Liver (tissue), 9 donors: ENCODE results near the gene KRT86. TPM values are rescaled to one million over a fixed set of nuclear protein-coding genes. Genes with fewer than 3 reads are reported as not detected.

Experiments used
- DNase-seq: peaks from one replicate; pipeline ENCODE4 v3.0.0-alpha.2; 2017; ENCODE audit warnings: low spot score
- H3K27ac ChIP-seq, 2 donors: one replicate each; pipeline ENCODE4 v1.7.0; 2013; ENCODE audit warnings: inconsistent platforms in 2 of 2, low read length in 2 of 2, control low read depth in 1 of 2, low read depth in 1 of 2, mild to moderate bottlenecking in 1 of 2
- H3K27me3 ChIP-seq, 4 donors: one replicate each; pipeline versions ENCODE4 v1.6.1 to v1.7.0; 2013; ENCODE audit warnings: low read length in 3 of 4, inconsistent platforms in 1 of 4, mild to moderate bottlenecking in 1 of 4, moderate library complexity in 1 of 4; ENCODE audit not compliant: control insufficient read depth in 4 of 4, insufficient read depth in 4 of 4
- H3K36me3 ChIP-seq, 4 donors: one replicate each; pipeline versions ENCODE4 v1.6.1 to v1.7.0; 2013; ENCODE audit warnings: low read length in 3 of 4, mild to moderate bottlenecking in 3 of 4, low read depth in 1 of 4, moderate library complexity in 1 of 4; ENCODE audit not compliant: control insufficient read depth in 4 of 4, insufficient read depth in 3 of 4
- H3K4me1 ChIP-seq, 4 donors: one replicate each; pipeline versions ENCODE4 v1.6.1 to v1.7.0; 2013; ENCODE audit warnings: low read length in 3 of 4, mild to moderate bottlenecking in 3 of 4, moderate library complexity in 1 of 4; ENCODE audit not compliant: control insufficient read depth in 4 of 4, insufficient read depth in 4 of 4
- H3K4me3 ChIP-seq, 3 donors: one replicate each; pipeline versions ENCODE4 v1.6.1 to v1.7.0; 2013; ENCODE audit warnings: low read length in 3 of 3, control low read depth in 1 of 3, low read depth in 1 of 3, mild to moderate bottlenecking in 1 of 3
- H3K9ac ChIP-seq, 2 donors: one replicate each; pipeline ENCODE4 v1.7.0; 2013; ENCODE audit warnings: low read length in 2 of 2, mild to moderate bottlenecking in 2 of 2, moderate library complexity in 2 of 2, control low read depth in 1 of 2, low read depth in 1 of 2
- H3K9me3 ChIP-seq, 4 donors: one replicate each; pipeline versions ENCODE4 v1.6.1 to v1.7.0; 2013; ENCODE audit warnings: low read length in 3 of 4; ENCODE audit not compliant: control insufficient read depth in 4 of 4
- ATF3 ChIP-seq: IDR thresholded peaks from 2 replicates; pipeline ENCODE4 v1.6.1; 2016; ENCODE audit warnings: antibody characterized with exemption
- CTCF ChIP-seq: fragments of 150-350 bp; IDR thresholded peaks from 2 replicates; pipeline ENCODE4 v1.5.1; 2017; ENCODE audit warnings: improper control_type of control experiment, low read depth, low read length; ENCODE audit not compliant: missing input control
- EGR1 ChIP-seq, 2 donors: IDR thresholded peaks; 2 replicates each; pipeline ENCODE4 v1.6.1; 2016 to 2018; ENCODE audit warnings: antibody characterized with exemption in 2 of 2, low read depth in 2 of 2
- FOXA1 ChIP-seq: IDR thresholded peaks from 2 replicates; pipeline ENCODE4 v1.6.1; 2016; ENCODE audit warnings: antibody characterized with exemption
- GABPA ChIP-seq, 2 donors: IDR thresholded peaks in 1 of 2; conservative IDR thresholded peaks in 1 of 2; 2 replicates each; pipeline ENCODE4 v1.6.1; 2016; ENCODE audit warnings: antibody characterized with exemption in 2 of 2, mild to moderate bottlenecking in 1 of 2, moderate library complexity in 1 of 2
- HNF4A ChIP-seq, 2 donors: conservative IDR thresholded peaks; 2 replicates each; pipeline ENCODE4 v1.6.1; 2016; ENCODE audit warnings: antibody characterized with exemption in 2 of 2, mild to moderate bottlenecking in 2 of 2
- HNF4G ChIP-seq: IDR thresholded peaks from 2 replicates; pipeline ENCODE4 v1.6.1; 2016; ENCODE audit warnings: antibody characterized with exemption
- JUND ChIP-seq, 2 donors: IDR thresholded peaks; 2 replicates each; pipeline ENCODE4 v1.6.1; 2016; ENCODE audit warnings: antibody characterized with exemption in 2 of 2
- RAD21 ChIP-seq, 2 donors: IDR thresholded peaks; 2 replicates each; pipeline ENCODE4 v1.6.1; 2016; ENCODE audit warnings: antibody characterized with exemption in 2 of 2, mild to moderate bottlenecking in 2 of 2
- RXRA ChIP-seq, 2 donors: IDR thresholded peaks; 2 replicates each; pipeline ENCODE4 v1.6.1; 2017 to 2018; ENCODE audit warnings: antibody characterized with exemption in 2 of 2, mild to moderate bottlenecking in 1 of 2
- SP1 ChIP-seq: IDR thresholded peaks from 2 replicates; pipeline ENCODE4 v1.6.1; 2018; ENCODE audit warnings: antibody characterized with exemption, mild to moderate bottlenecking
- TAF1 ChIP-seq: conservative IDR thresholded peaks from 2 replicates; pipeline ENCODE4 v1.6.1; 2016; ENCODE audit warnings: antibody characterized with exemption, mild to moderate bottlenecking
- YY1 ChIP-seq: IDR thresholded peaks from 2 replicates; pipeline ENCODE4 v1.6.1; 2016; ENCODE audit warnings: antibody characterized with exemption, mild to moderate bottlenecking
- ZBTB33 ChIP-seq: IDR thresholded peaks from 2 replicates; pipeline ENCODE4 v1.6.1; 2016; ENCODE audit warnings: antibody characterized with exemption
- WGBS: extraction: QIAGEN DNeasy Blood & Tissue Kit; methylation state at CpG from one replicate; pipeline ENCODE4 v1.1.7; 2013; 5-methylcytosine and 5-hydroxymethylcytosine counted together
- polyA plus RNA-seq, 2 donors: library from polyadenylated mRNA; stranded (reverse) in 1 of 2; unstranded in 1 of 2; fragments of 200-250 nt in 1 of 2; fragments of >200 nt in 1 of 2; fragmentation: Nextera tagmentation in 1 of 2; extraction: Ambion mirVana in 1 of 2; gene quantifications; one replicate each; pipeline versions ENCODE4 v1.2.1 to v1.2.3, GENCODE V29; 2013 to 2015
- total RNA-seq, 2 donors: library from RNA; depleted of rRNA; stranded (reverse); fragments of >200 nt; gene quantifications; one replicate each; pipeline ENCODE4 v1.2.3, GENCODE V29; 2014
- TF ChIP-seq, protein P1 (sequence below): IDR thresholded peaks from 2 replicates; pipeline ENCODE4 v1.6.1; 2016; ENCODE audit warnings: antibody characterized with exemption, mild to moderate bottlenecking
- donor health status: healthy.
- donor health status: healthy.
- donor health status: healthy.
- donor health status: healthy.
- donor health status: healthy.

The KRT86 gene
- total and polyA plus RNA-seq, 4 donors = 0.08 TPM; not detected in 3

GRCh38 chr12:52227606-52228166 lies 46.8 kb upstream of the KRT86 start (continued):
- TF ChIP-seq ZBTB33 = no peak

- no peak overlapping the region for H3K27ac ChIP-seq
- no peak for TF ChIP-seq FOXA1
- no peak for TF ChIP-seq GABPA (IDR thresholded peaks at IDR 0.05 in 1 of 2, conservative IDR thresholded peaks at IDR 0.05 in 1 of 2)
- TF ChIP-seq EGR1 (IDR thresholded peaks at IDR 0.05; ENCODE audit: low read depth in 2 of 2) = no peak
- no peak for TF ChIP-seq HNF4G
- no peak for TF ChIP-seq SP1
- TF ChIP-seq JUND (IDR thresholded peaks at IDR 0.05) = no peak
- no peak for TF ChIP-seq TAF1
- WGBS = 67% methylated on average over 3 of the region's 3 CpGs
These were observed 46.1 kb upstream of the KRT86 start for GRCh38 chr12:52228366-52228765.

DNA sequence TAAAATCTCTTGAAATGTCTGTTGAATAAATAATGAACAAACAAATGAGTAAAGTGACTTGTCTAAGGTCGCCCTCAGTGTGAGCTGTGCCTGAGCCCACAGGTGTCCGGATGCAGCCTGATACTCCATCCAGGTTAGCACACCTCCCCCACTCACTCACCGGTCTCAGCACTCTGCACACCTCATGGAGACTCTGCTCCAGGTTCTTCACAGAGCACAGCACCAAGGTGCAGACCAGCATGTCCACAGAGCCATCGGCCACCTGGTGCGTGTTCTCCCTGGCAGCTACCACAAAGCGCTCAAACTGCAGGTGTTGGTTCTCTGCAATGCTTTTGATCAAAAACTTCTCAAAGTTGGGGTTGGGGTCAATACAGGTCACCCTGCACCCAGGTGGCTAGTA lies 45.5 kb upstream of the KRT86 start:
- no peak for TF ChIP-seq ATF3
- TF ChIP-seq CTCF = no peak
- TF ChIP-seq YY1 = no peak
- TF ChIP-seq FOXA1 = no peak
- no peak for TF ChIP-seq HNF4A (conservative IDR thresholded peaks at IDR 0.05)
- no peak for TF ChIP-seq RAD21 (IDR thresholded peaks at IDR 0.05)
- TF ChIP-seq, protein P1, sequence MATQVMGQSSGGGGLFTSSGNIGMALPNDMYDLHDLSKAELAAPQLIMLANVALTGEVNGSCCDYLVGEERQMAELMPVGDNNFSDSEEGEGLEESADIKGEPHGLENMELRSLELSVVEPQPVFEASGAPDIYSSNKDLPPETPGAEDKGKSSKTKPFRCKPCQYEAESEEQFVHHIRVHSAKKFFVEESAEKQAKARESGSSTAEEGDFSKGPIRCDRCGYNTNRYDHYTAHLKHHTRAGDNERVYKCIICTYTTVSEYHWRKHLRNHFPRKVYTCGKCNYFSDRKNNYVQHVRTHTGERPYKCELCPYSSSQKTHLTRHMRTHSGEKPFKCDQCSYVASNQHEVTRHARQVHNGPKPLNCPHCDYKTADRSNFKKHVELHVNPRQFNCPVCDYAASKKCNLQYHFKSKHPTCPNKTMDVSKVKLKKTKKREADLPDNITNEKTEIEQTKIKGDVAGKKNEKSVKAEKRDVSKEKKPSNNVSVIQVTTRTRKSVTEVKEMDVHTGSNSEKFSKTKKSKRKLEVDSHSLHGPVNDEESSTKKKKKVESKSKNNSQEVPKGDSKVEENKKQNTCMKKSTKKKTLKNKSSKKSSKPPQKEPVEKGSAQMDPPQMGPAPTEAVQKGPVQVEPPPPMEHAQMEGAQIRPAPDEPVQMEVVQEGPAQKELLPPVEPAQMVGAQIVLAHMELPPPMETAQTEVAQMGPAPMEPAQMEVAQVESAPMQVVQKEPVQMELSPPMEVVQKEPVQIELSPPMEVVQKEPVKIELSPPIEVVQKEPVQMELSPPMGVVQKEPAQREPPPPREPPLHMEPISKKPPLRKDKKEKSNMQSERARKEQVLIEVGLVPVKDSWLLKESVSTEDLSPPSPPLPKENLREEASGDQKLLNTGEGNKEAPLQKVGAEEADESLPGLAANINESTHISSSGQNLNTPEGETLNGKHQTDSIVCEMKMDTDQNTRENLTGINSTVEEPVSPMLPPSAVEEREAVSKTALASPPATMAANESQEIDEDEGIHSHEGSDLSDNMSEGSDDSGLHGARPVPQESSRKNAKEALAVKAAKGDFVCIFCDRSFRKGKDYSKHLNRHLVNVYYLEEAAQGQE = no peak
- TF ChIP-seq TAF1 = no peak
- TF ChIP-seq JUND (IDR thresholded peaks at IDR 0.05) = no peak
- TF ChIP-seq SP1 = no peak
- TF ChIP-seq RXRA (IDR thresholded peaks at IDR 0.05) = no peak
- H3K9ac ChIP-seq = no peak overlapping the region
- no peak overlapping the region for H3K27ac ChIP-seq
- 89% methylated on average over 6 of the region's 6 CpGs for WGBS
- H3K4me1 ChIP-seq = peaks cover 0 to 4% (median 0%) of the 10 kb centered on the region in 4 donors
- DNase-seq = no peak
- H3K4me3 ChIP-seq = no peak overlapping the region
- H3K36me3 ChIP-seq = no peaks in the 10 kb centered on the region
- H3K9me3 ChIP-seq = no peaks in the 10 kb centered on the region
- peaks cover 0 to 14% (median 5%) of the 10 kb centered on the region in 4 donors for H3K27me3 ChIP-seq

More at GRCh38 chr12:52228366-52228765, 46.1 kb upstream of the KRT86 start:
- Histone ChIP-seq H3K36me3 (no peaks in the 10 kb centered on the region), H3K9me3 (no peaks in the 10 kb centered on the region), H3K4me1 (peaks cover 0 to 3% (median 0%) of the 10 kb centered on the region in 4 donors), H3K27me3 (peaks cover 0 to 16% (median 3%) of the 10 kb centered on the region in 4 donors), H3K9ac (no peak overlapping the region), H3K4me3 (no peak overlapping the region)
- no peak for DNase-seq
